IMR-90 (cell line): ENCODE results near the gene TAPT1. TPM values are rescaled to one million over a fixed set of nuclear protein-coding genes. Genes with fewer than 3 reads are reported as not detected.

Experiments
- ATAC-seq: fragments of 200-7000 bp; cut with Tn5 transposase; 2 replicates; pipeline ENCODE4 v1.9.1; 2020; ENCODE audit warnings: low read depth, mild to moderate bottlenecking, moderate library complexity
- BruUV-seq: library from RNA; stranded (reverse); fragments of 400-500 nt; replicated peaks from 2 replicates; lab custom pipeline; 2021; lab: Mats Ljungman, UMichigan
- CTCF ChIA-PET: fragments of 300-600 bp; formaldehyde crosslinking; extraction: SDS; loops from one replicate; lab custom pipeline; 2021; ENCODE audit warnings: antibody characterized with exemption; lab: Yijun Ruan, JAX
- POLR2A ChIA-PET: fragments of 300-600 bp; sonication (Branson Sonifier 250); formaldehyde crosslinking; loops from one replicate; lab custom pipeline; 2022; ENCODE audit warnings: antibody characterized with exemption; ENCODE audit not compliant: unreplicated experiment; lab: Charles Lee
- DNase-seq: peaks from one replicate; pipeline ENCODE4 v3.0.0; 2013
- H2AFZ ChIP-seq: replicated peaks from 2 replicates; pipeline ENCODE3; 2013; ENCODE audit warnings: low read length, mild to moderate bottlenecking; ENCODE audit not compliant: poor library complexity
- H2AK5ac ChIP-seq: 2 replicates; pipeline ENCODE4 v1.6.1; 2013; ENCODE audit warnings: low read depth, low read length, inconsistent platforms
- H2AK9ac ChIP-seq: replicated peaks from 2 replicates; pipeline ENCODE3; 2013; ENCODE audit warnings: mild to moderate bottlenecking, low read depth, low read length, moderate library complexity; ENCODE audit not compliant: poor library complexity
- H2BK120ac ChIP-seq: 2 replicates; pipeline ENCODE4 v1.6.1; 2013; ENCODE audit warnings: low read depth, low read length, inconsistent platforms
- H2BK15ac ChIP-seq: 3 replicates; pipeline ENCODE4 v1.6.1; 2013; ENCODE audit warnings: low read depth, low read length, inconsistent platforms
- H2BK20ac ChIP-seq: 2 replicates; pipeline ENCODE4 v1.6.1; 2013; ENCODE audit warnings: low read depth, mild to moderate bottlenecking, inconsistent platforms, low read length, moderate library complexity
- H2BK5ac ChIP-seq: 2 replicates; pipeline ENCODE4 v1.6.1; 2013; ENCODE audit warnings: mild to moderate bottlenecking, low read depth, low read length, inconsistent platforms; ENCODE audit not compliant: poor library complexity, severe bottlenecking
- H3K14ac ChIP-seq: replicated peaks from 2 replicates; pipeline ENCODE4 v1.6.1; 2013; ENCODE audit warnings: low read depth, low read length, inconsistent platforms
- H3K18ac ChIP-seq: 2 replicates; pipeline ENCODE4 v1.6.1; 2013; ENCODE audit warnings: low read depth, low read length, control low read depth
- H3K23ac ChIP-seq: 2 replicates; pipeline ENCODE4 v1.6.1; 2013; ENCODE audit warnings: low read depth, low read length, inconsistent platforms
- H3K27ac ChIP-seq: 2 replicates; pipeline ENCODE4 v1.5.1; 2013; ENCODE audit warnings: mild to moderate bottlenecking, control low read depth, low read length; ENCODE audit not compliant: insufficient read depth
- H3K27me3 ChIP-seq: 2 replicates; pipeline ENCODE4 v1.6.1; 2013; ENCODE audit warnings: low read length; ENCODE audit not compliant: control insufficient read depth, insufficient read depth
- H3K36me3 ChIP-seq: 2 replicates; pipeline ENCODE4 v1.6.1; 2013; ENCODE audit warnings: low read length, mixed read lengths; ENCODE audit not compliant: control insufficient read depth, insufficient read depth
- H3K4ac ChIP-seq: 2 replicates; pipeline ENCODE4 v1.6.1; 2013; ENCODE audit warnings: low read depth, low read length, inconsistent platforms
- H3K4me1 ChIP-seq: 2 replicates; pipeline ENCODE4 v1.6.1; 2013; ENCODE audit warnings: low read length, mixed read lengths; ENCODE audit not compliant: control insufficient read depth, insufficient read depth
- H3K4me2 ChIP-seq: 2 replicates; pipeline ENCODE4 v1.6.1; 2013; ENCODE audit warnings: low read depth, mild to moderate bottlenecking, control low read depth, low read length, moderate library complexity
- H3K4me3 ChIP-seq: 2 replicates; pipeline ENCODE4 v1.5.1; 2013; ENCODE audit warnings: low read depth, mild to moderate bottlenecking, control low read depth, low read length, moderate library complexity; ENCODE audit not compliant: insufficient read depth
- H3K56ac ChIP-seq: 2 replicates; pipeline ENCODE4 v1.6.1; 2013; ENCODE audit warnings: low read length, inconsistent platforms; ENCODE audit not compliant: insufficient read depth; ENCODE audit errors: extremely low read depth
- H3K79me1 ChIP-seq, 2 experiments: 2 replicates each; pipeline ENCODE4 v1.6.1; 2013; ENCODE audit warnings: low read length in 2 of 2, inconsistent platforms in 1 of 2, low read depth in 1 of 2
- H3K9ac ChIP-seq: 2 replicates; pipeline ENCODE4 v1.6.1; 2013; ENCODE audit warnings: low read depth, low read length, control low read depth
- H3K9me1 ChIP-seq: 2 replicates; pipeline ENCODE4 v1.6.1; 2013; ENCODE audit warnings: low read length, inconsistent platforms; ENCODE audit not compliant: insufficient read depth
- H3K9me3 ChIP-seq: 2 replicates; pipeline ENCODE4 v1.6.1; 2013; ENCODE audit warnings: low read length; ENCODE audit not compliant: control insufficient read depth, insufficient read depth
- H4K20me1 ChIP-seq: 2 replicates; pipeline ENCODE4 v1.6.1; 2013; ENCODE audit warnings: low read length, inconsistent platforms; ENCODE audit not compliant: insufficient read depth
- H4K5ac ChIP-seq: 2 replicates; pipeline ENCODE4 v1.6.1; 2013; ENCODE audit warnings: mild to moderate bottlenecking, low read depth, low read length, control low read depth
- H4K8ac ChIP-seq, 2 experiments: 2 replicates each; pipeline ENCODE4 v1.6.1; 2013; ENCODE audit warnings: low read depth in 2 of 2, low read length in 2 of 2, control low read depth in 1 of 2, inconsistent platforms in 1 of 2
- H4K91ac ChIP-seq: 2 replicates; pipeline ENCODE4 v1.6.1; 2013; ENCODE audit warnings: low read depth, low read length, inconsistent platforms; ENCODE audit not compliant: insufficient read depth
- BHLHE40 ChIP-seq: fragments of 150-350 bp; IDR thresholded peaks from 2 replicates; pipeline ENCODE4 v1.6.1; 2016; ENCODE audit warnings: mild to moderate bottlenecking, low read depth, low read length
- CEBPB ChIP-seq: IDR thresholded peaks from 2 replicates; pipeline ENCODE4 v1.6.1; 2012; ENCODE audit warnings: low read depth, low read length, improper control_type of control experiment
- CHD1 ChIP-seq: IDR thresholded peaks from 2 replicates; pipeline ENCODE4 v1.6.1; 2012; ENCODE audit warnings: low read depth, low read length, improper control_type of control experiment
- MAFK ChIP-seq: IDR thresholded peaks from 2 replicates; pipeline ENCODE4 v1.6.1; 2012; ENCODE audit warnings: low read depth, low read length, improper control_type of control experiment
- MAZ ChIP-seq: IDR thresholded peaks from 2 replicates; pipeline ENCODE4 v1.6.1; 2012; ENCODE audit warnings: low read depth, mild to moderate bottlenecking, low read length, improper control_type of control experiment, moderate library complexity, borderline replicate concordance
- MXI1 ChIP-seq: IDR thresholded peaks from 2 replicates; pipeline ENCODE4 v1.6.1; 2012; ENCODE audit warnings: low read depth, mild to moderate bottlenecking, low read length, moderate library complexity, borderline replicate concordance
- NFE2L2 ChIP-seq: fragments of 150-350 bp; IDR thresholded peaks from 2 replicates; pipeline ENCODE4 v1.6.1; 2016; ENCODE audit warnings: low read depth, mild to moderate bottlenecking, low read length
- POLR2A ChIP-seq: IDR thresholded peaks from 2 replicates; pipeline ENCODE4 v1.6.1; 2012; ENCODE audit warnings: mild to moderate bottlenecking, low read depth, low read length
- RAD21 ChIP-seq: IDR thresholded peaks from 2 replicates; pipeline ENCODE4 v1.6.1; 2012; ENCODE audit warnings: low read length, improper control_type of control experiment
- RFX5 ChIP-seq: IDR thresholded peaks from 2 replicates; pipeline ENCODE4 v1.8.0; 2012; ENCODE audit warnings: low read depth, mild to moderate bottlenecking, low read length, moderate library complexity
- SMC3 ChIP-seq: fragments of 150-350 bp; IDR thresholded peaks from 2 replicates; pipeline ENCODE4 v1.6.1; 2016; ENCODE audit warnings: low read depth, mild to moderate bottlenecking, antibody characterized with exemption, low read length, moderate library complexity
- WGBS, 2 experiments: methylation state at CpG; one replicate each; pipeline versions ENCODE4 v1.1.5 to v1.1.7; 2013; ENCODE audit warnings: missing lambda C conversion rate in 2 of 2; ENCODE audit not compliant: insufficient read length in 1 of 2; ENCODE audit errors: extremely low coverage in 2 of 2; 5-methylcytosine and 5-hydroxymethylcytosine counted together
- dilution Hi-C: fragments of 300-500 bp; cut with HindIII; formaldehyde crosslinking; loops from one replicate; pipeline ENCODE4 v1.14.3; 2018; ENCODE audit warnings: low sequenced_read_pairs; ENCODE audit not compliant: unreplicated experiment
- in situ Hi-C: fragments of 300-500 bp; cut with MboI; formaldehyde crosslinking; loops from 3 replicates; pipeline ENCODE4 v1.14.3; 2019; ENCODE audit warnings: low sequenced_read_pairs, inconsistent platforms, mixed read lengths
- intact Hi-C: fragments of 100-400 bp; cut with micrococcal nuclease; formaldehyde crosslinking; loops from 2 replicates; pipeline ENCODE4 v1.10.0; 2022
- polyA plus RNA-seq, 3 experiments: library from polyadenylated mRNA; depleted of rRNA; stranded (reverse); fragments of >200 nt; gene quantifications; 2 replicates each; pipeline ENCODE4 v1.2.3, GENCODE V29; 2012; ENCODE audit warnings: low replicate concordance in 1 of 3
- total RNA-seq: library from RNA; depleted of rRNA; stranded (reverse); fragments of >200 nt; gene quantifications from 2 replicates; pipeline ENCODE4 v1.2.3, GENCODE V29; 2012
- TF ChIP-seq, protein P1 (sequence below): conservative IDR thresholded peaks from 2 replicates; pipeline ENCODE4 v1.5.1; 2012; ENCODE audit warnings: mild to moderate bottlenecking, low read depth, low read length, improper control_type of control experiment
- TF ChIP-seq, protein P2 (sequence below): fragments of 150-350 bp; IDR thresholded peaks from 2 replicates; pipeline ENCODE4 v1.6.1; 2016; ENCODE audit warnings: low read depth, mild to moderate bottlenecking, low read length, moderate library complexity, borderline replicate concordance
- TF ChIP-seq, protein P3 (sequence below): fragments of 150-350 bp; IDR thresholded peaks from 2 replicates; pipeline ENCODE4 v1.6.1; 2017; ENCODE audit warnings: mild to moderate bottlenecking, antibody characterized with exemption, low read length, low read depth

The TAPT1 gene
- total and polyA plus RNA-seq, 2 of the 4 experiments (the other 2 are of a cell fraction): 5.6 to 12.2 TPM

GRCh38 chr4:16203083-16203482 lies 23.2 kb downstream of the TAPT1 start:
- no peak overlapping the region for H4K8ac ChIP-seq
- intact Hi-C loops (no loop called here), dilution Hi-C loops (no loop called here), in situ Hi-C loops (loop anchor here (25.0 kb wide), 1 partner anchor 716 kb away; no protein-coding TSS in a partner anchor)
- DNase-seq (no peak), ATAC-seq (no peak)
- H3K4ac ChIP-seq: no peak overlapping the region
- BruUV-seq: no TSS peak
- no peak overlapping the region for H3K18ac ChIP-seq
- 100% methylated on average over 1 of the region's 2 CpGs; no CpG with 5 or more reads in 1 of the 2 experiments for WGBS, 2 experiments
- H2AK9ac ChIP-seq: no peak overlapping the region
- no peak overlapping the region for H2AK5ac ChIP-seq
- H3K27ac ChIP-seq: no peak overlapping the region
- H3K23ac ChIP-seq: no peak overlapping the region
- CTCF ChIA-PET: no interaction called here
- H4K20me1 ChIP-seq: no peaks in the 10 kb centered on the region; the same call in 1 of the 2 replicates
- no peak overlapping the region for H2BK20ac ChIP-seq
- H3K36me3 ChIP-seq: peaks cover 2% of the 10 kb centered on the region; the same call in 1 of the 2 replicates
- peaks cover 0 to 5% of the 10 kb centered on the region in 2 experiments; a peak in 1 of 4 replicates for H3K79me1 ChIP-seq
- no peaks in the 10 kb centered on the region for H3K4me1 ChIP-seq
- no peak overlapping the region for H4K91ac ChIP-seq
- H3K9me3 ChIP-seq: no peaks in the 10 kb centered on the region
- no peak overlapping the region for H2BK120ac ChIP-seq
- H4K5ac ChIP-seq: no peak overlapping the region
- H3K27me3 ChIP-seq: no peaks in the 10 kb centered on the region
- no peak overlapping the region for H3K14ac ChIP-seq
- TF ChIP-seq NFE2L2 (no peak), BHLHE40 (no peak), RAD21 (no peak), MAFK (no peak), MXI1 (no peak), POLR2A (no peak), RFX5 (no peak), CHD1 (no peak), MAZ (no peak), CEBPB (no peak), SMC3 (no peak)
- TF ChIP-seq, protein P1, sequence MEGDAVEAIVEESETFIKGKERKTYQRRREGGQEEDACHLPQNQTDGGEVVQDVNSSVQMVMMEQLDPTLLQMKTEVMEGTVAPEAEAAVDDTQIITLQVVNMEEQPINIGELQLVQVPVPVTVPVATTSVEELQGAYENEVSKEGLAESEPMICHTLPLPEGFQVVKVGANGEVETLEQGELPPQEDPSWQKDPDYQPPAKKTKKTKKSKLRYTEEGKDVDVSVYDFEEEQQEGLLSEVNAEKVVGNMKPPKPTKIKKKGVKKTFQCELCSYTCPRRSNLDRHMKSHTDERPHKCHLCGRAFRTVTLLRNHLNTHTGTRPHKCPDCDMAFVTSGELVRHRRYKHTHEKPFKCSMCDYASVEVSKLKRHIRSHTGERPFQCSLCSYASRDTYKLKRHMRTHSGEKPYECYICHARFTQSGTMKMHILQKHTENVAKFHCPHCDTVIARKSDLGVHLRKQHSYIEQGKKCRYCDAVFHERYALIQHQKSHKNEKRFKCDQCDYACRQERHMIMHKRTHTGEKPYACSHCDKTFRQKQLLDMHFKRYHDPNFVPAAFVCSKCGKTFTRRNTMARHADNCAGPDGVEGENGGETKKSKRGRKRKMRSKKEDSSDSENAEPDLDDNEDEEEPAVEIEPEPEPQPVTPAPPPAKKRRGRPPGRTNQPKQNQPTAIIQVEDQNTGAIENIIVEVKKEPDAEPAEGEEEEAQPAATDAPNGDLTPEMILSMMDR: no peak
- TF ChIP-seq, protein P2, sequence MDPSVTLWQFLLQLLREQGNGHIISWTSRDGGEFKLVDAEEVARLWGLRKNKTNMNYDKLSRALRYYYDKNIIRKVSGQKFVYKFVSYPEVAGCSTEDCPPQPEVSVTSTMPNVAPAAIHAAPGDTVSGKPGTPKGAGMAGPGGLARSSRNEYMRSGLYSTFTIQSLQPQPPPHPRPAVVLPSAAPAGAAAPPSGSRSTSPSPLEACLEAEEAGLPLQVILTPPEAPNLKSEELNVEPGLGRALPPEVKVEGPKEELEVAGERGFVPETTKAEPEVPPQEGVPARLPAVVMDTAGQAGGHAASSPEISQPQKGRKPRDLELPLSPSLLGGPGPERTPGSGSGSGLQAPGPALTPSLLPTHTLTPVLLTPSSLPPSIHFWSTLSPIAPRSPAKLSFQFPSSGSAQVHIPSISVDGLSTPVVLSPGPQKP: no peak
- TF ChIP-seq, protein P3, sequence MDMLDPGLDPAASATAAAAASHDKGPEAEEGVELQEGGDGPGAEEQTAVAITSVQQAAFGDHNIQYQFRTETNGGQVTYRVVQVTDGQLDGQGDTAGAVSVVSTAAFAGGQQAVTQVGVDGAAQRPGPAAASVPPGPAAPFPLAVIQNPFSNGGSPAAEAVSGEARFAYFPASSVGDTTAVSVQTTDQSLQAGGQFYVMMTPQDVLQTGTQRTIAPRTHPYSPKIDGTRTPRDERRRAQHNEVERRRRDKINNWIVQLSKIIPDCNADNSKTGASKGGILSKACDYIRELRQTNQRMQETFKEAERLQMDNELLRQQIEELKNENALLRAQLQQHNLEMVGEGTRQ: no peak
- no peak overlapping the region for H3K56ac ChIP-seq
- H3K9me1 ChIP-seq: no peaks in the 10 kb centered on the region
- H2AFZ ChIP-seq: no peak overlapping the region
- no peak overlapping the region for H2BK5ac ChIP-seq
- H2BK15ac ChIP-seq: no peak overlapping the region
- H3K4me2 ChIP-seq: no peak overlapping the region
- no peak overlapping the region for H3K9ac ChIP-seq
- H3K4me3 ChIP-seq: no peak overlapping the region
- POLR2A ChIA-PET: no interaction called here
